HG03064 (cell line): ENCODE data around the gene PDIA4.
"Not testable (repeated sequence)": the region's sequence is repeated elsewhere in the genome, so short reads cannot be mapped to it uniquely, and the experiment has no call there.

Source experiments
- ATAC-seq: cut with Tn5 transposase; IDR thresholded peaks from one replicate; pipeline ENCODE4 v1.9.1; 2021; ENCODE audit warnings: low read depth; ENCODE audit not compliant: unreplicated experiment

Gene PDIA4, protein sequence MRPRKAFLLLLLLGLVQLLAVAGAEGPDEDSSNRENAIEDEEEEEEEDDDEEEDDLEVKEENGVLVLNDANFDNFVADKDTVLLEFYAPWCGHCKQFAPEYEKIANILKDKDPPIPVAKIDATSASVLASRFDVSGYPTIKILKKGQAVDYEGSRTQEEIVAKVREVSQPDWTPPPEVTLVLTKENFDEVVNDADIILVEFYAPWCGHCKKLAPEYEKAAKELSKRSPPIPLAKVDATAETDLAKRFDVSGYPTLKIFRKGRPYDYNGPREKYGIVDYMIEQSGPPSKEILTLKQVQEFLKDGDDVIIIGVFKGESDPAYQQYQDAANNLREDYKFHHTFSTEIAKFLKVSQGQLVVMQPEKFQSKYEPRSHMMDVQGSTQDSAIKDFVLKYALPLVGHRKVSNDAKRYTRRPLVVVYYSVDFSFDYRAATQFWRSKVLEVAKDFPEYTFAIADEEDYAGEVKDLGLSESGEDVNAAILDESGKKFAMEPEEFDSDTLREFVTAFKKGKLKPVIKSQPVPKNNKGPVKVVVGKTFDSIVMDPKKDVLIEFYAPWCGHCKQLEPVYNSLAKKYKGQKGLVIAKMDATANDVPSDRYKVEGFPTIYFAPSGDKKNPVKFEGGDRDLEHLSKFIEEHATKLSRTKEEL

DNA sequence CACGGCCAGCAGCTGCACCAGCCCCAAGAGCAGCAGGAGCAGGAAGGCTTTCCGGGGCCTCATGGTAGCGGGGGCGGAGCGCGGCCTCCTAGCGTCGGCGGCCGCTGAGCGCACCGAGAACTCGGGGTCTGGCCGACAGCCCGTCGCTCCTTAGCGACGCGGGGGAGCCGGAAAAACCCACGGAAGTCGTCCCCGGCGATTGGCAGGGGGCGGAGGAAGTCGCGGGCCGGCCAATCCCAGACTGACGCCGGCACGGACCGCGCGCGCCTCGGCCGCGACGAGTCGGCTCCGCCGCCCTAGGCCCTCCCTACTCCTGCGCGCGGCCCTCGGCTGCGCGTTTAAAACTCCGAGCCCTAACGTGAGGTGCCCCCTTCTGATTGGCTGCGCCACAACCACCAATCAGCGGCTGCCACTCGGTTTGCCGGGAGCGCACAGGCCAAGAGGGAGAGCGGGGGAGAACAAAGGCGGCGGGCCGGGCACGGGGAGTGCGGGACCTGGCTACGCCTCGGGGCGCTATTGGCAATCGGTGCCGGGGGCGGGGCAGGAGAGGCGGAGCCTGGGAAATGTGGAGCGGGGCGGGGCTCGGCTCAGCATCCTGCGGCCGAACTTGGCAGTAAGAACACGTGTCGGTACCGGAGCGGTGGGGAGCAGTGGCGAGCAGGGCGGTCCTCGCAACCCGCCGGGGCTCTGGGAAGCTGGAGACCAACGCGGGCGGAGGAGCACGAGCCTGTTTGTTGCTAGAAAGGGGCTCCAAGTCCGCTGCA lies at the start of gene PDIA4:
PDIA4 (minus strand) TSS at position 160 of the 764 bp plus-strand sequence; CDS start at position 63, 97 bp downstream.
- ATAC-seq, result peak; percentile 91

DNA sequence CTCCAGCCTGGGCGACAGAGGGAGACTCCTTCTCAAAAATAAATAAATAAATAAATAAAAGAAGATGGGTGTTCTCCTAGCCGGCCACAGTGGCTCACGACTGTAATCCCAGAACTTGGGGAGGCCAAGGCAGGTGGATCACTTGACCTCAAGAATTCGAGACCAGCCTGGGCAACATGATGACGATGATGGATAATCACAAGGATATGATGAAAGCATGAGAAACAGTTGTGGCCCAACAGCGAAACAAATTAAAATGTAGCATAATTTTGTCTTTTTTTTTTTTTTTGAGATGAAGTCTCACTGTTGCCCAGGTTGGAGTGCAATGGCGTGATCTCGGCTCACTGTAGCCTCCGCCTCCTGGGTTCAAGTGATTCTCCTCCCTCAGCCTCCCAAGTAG lies 49.3 kb upstream of the PDIA4 start:
- ATAC-seq, result no peak

DNA sequence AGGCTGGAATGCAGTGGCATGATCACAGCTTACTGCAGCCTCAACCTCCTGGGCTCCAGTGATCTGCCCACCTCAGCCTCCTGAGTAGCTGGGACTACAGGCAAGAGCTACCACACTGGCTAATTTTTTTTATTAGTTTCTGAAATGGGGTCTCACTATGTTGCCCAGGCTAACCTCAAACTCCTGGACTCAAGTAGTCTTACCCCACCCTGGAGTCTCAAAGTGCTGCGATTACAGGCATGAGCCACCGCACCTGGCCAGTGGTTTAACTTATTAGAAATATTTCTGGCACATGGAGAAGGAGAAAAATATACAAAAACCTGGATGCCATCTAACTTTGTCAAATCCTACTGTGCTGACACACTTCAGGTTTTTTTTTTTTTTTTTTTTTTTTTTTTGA lies 47.0 kb upstream of the PDIA4 start:
- ATAC-seq, result no peak

DNA sequence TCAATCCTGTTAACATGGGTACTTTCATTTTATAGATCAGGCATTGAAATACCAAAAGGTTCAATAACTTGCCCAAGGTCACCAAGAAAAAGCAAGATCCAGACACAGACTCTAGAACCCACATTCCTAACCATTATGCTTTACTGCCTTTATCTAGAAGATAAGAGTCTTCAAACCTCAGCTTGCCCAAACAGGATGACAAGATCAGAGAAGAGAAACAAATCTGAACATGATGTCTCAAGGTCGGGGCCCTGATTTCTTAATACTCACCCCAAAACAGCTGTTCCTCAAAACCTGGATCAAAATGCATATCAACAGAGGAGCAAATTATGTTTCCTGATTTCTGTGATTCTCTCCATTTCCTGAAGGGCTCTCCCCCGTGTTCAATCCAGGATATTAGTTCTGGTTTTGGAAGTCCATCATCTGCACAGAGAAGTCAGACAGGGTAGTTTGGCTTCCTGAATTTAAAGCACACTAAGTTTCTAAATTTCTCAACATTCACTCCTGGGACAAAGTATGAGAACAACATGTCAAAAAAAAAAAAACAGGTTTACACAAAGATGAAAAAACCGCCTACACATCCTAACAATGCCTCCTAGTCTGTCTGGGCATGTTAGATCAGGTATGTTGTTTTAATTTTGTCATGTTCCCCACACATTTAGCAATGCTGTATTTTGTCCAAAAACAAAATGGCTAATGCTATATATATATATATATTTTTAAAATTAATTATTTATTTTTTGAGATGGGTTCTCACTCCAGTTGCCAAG lies 46.0 kb upstream of the PDIA4 start:
- ATAC-seq, result no peak

DNA sequence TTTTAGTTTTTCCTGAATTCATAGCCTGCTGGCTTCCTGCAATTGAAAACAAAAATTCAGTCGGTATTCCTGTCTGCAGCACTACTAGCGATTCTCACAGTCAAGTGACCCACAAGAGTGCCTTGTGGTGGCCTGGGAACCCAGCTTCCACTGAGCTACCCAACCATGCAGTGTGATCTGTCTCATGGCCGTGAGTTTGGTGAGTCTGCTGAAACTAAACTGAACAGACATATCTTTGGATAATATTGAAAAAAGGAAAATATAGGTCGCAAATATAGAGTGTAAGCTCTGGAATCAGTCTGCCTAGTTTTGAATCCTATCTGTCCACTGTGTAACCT lies 44.1 kb upstream of the PDIA4 start:
- ATAC-seq, result no peak

DNA sequence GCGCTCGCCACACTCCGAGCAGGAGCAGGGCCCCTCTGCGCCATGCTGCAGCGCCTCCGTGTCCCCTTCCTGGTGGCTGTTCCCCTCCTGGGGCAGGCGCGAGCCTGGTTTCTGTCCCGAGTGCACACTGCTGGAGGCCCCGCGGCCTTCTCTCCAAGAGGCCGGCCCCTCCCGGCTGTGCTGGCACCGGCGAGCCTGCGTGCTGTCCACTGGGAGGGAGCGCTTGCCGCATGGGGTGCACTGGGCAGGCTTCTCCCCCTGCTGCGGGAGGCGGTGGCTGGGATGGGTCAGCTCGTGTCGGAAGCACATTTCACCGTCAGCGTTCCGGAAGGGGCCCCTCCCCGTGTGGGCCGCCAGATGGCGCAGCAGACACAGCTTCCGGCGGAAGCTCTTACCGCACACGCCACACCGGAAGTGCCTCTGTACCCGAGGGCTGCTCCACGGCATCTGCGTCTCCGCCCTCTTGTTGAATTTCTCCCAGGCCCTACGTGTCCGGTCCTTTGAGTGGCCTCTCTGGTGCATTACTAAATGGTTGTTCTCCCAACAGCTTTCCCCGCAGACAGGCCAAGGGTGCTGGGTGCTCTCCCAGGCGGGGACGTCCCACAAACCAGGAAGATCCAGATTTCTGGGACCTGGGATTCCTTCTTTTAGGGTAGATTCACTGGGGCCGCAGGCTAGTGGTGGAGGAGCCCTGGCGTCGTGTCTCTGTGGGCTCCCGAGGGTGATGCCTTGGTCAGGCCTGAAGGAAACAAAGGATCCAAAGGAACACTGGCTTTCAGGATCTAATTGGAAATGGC lies 43.5 kb upstream of the PDIA4 start:
- no peak for ATAC-seq

DNA sequence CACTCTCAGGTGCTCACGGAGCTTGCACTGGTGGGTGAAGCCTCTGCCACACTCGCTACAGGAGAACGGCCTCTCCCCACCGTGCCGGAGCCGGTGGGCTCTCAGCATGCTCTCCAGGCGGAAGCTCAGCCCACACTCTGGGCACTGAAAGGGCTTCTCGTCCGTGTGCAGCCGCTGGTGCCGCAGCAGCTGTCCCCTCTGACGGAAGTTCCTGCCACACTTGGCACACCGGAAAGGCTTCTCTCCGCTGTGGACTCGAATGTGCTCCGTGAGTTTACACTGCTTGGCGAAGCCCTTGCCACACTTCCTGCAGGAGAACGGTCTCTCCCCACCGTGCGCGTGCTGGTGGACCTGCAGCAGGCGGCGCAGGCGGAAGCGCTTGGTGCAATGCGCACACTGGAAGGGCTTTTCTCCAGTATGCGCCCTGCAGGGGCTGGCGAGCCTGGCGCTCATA lies 42.9 kb upstream of the PDIA4 start:
- ATAC-seq, result no peak

DNA sequence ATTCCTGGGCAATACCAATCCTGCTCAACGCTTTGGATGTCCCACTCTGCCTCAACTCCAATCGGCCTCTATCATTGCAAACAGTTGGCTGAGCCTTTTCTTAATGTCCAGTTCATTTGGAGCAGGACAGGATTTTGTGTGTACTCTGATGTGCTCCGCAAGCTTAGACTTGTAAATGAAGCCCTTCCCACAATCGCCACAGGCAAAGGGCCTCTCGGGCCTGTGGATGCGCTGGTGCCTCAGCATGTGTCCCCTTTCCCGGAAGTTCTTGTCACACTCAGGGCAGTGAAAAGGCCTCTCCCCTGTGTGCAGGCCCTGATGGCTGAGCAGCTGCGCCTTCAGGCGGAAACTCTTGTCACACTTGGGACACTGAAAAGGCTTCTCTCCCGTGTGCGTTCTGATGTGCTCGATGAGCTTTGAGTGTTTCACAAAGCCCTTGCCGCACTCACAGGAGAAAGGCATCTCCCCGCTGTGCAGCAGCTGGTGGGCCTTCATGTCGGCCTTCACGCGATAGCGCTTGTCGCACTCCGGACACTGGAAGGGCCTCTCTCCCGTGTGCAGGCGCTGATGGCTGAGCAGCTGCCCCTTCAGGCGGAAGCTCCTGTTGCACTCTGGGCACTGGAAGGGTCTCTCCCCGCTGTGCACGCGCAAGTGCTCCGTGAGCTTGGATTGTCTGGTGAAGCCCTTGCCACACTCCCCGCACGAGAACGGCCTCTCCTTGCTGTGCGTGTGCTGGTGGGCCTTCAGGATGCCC lies 42.2 kb upstream of the PDIA4 start:
- ATAC-seq, result no peak

DNA sequence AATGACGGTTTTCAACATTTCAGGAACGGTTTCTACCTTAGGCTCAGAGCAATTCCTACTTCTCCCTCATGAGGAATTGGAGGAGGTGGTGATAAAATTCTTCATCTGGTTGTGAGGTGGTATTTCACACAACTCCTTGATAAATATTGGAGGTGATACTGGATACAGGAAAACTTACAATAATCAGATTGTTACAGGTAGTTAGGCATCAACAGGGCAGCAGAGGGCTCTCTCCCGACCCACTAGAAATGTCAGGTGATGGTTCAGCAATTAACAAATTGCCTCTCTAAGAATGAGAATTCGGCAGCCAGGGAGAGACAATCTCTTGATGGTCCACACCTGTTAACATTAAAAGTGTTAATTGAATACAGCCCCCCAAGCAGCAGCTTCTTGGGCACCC lies 39.6 kb upstream of the PDIA4 start:
- ATAC-seq, result no peak

DNA sequence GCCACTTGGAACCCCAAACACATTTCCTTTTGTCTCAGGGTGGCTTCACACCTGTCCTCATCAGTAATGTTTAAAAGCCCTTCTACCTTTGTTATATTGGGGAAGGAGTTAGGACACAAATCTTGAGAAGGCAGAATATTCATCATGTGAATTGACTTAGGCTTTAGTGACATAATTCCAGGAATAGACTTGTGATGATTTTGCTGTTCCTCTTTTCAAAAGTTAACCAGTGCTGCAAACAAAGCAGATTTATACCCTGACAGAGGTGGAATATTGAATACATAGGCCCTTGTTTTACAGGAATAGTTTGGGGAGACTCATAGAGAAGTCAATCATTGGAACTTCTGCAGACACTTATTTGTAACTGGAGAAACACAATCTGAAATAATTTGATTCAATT lies 35.2 kb upstream of the PDIA4 start:
- ATAC-seq, result no peak

DNA sequence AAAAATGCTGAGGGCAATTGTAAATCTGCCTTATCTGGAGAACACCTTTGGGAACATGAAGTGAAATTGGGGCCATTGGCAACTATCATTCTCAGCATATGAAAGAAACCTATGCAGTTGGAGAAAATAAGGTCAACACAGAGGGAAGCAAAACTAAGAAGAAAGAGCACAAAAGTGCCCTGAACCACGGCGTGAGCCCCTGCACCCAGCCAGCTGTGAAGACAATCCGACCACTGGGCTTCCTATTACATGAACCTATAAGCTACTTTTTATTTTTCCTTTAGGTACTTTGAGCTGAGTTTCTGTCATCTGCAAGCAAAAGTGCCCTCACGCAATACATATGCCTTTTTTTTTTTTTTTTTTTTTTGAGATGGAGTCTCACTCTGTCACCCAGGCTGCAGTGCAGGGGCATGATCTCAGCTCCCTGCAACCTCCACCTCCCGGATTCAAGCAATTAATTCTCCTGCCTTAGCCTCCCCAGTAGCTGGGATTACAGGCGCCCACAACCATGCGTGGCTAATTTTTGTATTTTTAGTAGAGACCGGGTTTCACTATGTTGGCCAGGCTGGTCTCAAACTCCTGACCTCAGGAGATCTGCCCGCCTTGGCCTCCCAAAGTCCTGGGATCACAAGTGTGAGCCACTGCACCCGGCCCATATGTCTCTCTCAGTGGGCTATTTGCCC lies 34.1 kb upstream of the PDIA4 start:
- ATAC-seq, result not testable (repeated sequence)

DNA sequence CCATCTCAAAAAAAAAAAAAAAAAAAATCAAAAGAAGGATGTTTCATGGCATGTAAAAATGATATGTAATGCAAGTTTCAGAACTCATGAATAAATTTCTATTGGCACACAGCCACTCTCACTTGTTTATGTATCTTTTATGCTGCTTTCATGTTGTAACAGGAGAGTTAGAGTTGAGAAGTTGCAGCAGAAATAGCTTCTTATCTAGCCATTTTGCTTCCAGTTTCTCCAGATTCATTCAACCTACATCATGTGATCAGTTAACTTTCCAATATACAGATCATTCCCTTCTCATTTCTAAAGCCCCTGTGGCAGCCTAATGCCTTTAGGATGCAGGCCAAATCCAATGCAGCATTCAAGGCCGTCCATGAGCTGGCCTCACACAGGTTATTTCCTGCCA lies 31.9 kb upstream of the PDIA4 start:
- ATAC-seq, result no peak

DNA sequence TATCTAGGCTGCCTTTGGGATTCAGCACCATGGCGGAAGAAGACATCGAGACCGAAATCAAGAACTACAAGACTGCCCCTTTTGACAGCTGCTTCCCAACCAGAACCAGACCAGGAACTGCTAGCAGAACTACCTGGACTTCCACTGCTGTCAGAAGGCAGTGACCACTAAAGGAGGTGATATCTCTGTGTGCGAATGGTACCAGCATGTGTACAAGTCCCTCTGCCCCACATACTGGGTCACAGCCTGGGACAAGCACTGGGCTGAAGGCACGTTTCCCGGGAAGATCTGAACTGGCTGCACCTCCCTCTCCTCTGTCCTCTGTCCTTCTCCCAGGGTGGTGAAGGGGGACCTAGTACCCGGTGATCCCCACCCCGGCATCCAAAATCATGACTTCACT lies 25.6 kb upstream of the PDIA4 start:
- no peak for ATAC-seq

DNA sequence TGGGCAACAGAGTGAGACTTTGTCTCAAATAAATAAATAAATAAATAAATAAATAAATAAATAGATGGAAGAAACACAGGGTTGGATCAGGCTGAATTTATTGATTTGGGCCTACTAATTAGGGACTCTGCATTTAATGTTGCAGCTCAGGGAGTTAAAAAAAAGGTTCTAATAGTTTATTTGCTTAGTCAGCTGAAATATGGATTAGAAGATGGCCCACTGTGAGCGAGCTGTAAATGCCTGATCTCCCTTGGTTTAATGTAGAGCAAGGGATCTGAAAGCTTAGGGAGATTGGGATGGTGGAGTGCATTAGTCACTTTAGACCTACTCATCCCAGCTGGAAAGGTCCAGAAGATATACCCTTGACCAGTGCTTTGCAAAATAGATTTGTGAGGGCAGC lies 25.1 kb upstream of the PDIA4 start:
- ATAC-seq, result no peak

DNA sequence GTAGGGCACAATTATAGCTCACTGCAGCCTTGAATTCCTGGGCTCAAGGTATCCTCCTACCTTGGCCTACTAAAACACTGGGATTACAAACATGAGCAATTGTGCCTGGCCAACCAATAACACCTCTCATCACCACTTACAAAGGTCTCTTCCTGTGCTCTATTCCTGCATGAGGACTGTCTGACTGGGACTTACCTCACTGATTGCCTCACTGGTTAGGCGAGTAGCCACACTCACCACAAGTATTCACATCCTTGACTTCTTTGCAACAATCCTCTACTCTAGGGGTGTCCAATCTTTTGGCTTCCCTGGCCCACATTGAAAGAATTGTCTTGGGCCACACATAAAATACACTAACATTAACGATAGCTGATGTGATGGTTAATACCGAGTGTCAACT lies 22.6 kb upstream of the PDIA4 start:
- no peak for ATAC-seq

DNA sequence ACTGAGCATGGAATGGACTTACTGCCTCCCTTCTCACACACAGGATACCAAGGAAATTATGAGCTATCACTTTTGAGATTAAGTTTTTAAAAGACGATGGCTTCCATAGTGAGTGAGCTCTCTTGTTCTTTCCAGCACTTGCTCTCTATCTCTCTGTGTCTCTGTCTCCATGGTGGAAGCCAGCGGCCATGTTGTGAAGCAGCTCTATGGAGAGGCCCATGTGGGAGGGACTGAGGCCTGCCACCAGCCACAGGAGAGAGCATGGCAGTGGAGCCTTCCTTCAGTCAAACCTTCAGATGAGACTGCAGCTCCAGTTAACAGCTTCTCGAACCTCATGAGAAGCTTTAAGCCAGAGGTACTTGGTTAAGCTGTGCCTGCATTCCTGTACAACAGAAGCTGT lies 20.5 kb upstream of the PDIA4 start:
- ATAC-seq, result no peak

DNA sequence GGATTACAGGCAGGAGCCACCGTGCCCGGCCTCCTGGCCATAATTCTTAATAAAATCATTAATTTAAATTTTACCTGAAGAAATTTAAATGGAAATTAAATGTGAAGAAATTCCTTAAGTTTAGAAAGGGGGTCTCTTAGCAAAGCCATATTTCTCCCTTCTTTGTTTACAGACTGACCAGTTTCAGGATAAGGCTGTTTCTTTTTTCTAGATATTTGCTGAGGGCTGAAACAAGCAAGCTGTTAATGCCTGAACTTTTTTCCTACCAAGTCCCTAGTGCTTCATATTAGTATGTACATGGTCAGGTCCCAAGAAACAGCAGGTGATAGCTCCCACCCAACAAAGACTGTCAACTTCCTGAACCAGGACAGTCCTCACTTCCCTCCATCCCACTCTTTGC lies 18.1 kb upstream of the PDIA4 start:
- no peak for ATAC-seq

DNA sequence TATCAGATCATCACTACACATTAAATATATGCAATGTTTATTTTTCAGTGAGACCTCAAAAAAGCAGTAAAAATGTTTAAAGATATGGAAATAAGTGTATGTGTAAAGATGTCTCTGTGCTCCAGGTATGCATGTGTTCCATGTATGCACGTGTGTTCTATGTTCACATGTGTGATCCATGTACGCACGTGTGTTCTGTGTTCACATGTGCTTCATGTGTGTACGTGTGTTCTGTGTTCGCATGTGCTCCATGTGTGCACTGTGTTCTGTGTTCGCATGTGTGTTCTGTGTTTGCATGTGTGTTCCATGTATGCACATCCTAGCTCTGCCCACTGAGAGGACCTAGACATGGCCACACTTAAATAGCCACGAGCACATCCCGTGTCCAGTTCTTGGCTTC lies 15.6 kb upstream of the PDIA4 start:
- no peak for ATAC-seq

DNA sequence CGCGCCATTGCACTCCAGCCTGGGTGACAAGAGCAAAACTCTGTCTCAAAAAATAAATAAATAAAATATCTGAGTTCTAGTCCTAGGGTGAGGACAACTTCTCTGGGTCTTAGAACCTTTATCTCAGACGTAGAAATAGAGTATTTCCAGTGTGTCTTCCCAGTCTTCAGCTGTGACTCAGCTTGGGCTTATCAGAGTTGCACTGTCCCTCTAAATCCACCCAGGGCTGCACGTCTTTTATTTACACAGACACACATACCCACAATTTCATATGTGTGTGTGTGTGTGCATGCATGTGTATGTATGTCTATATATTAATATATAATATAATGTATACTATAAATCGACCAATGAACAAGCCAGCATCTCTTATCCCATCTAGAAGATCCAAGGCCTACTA lies 13.0 kb upstream of the PDIA4 start:
- no peak for ATAC-seq
